NCI-H1436 (cell line): ENCODE results near the gene GRID1.
A peak's percentile ranks its signal among the peaks of the same experiment; 100 is the strongest.
"Not testable (repeated sequence)": the region's sequence is repeated elsewhere in the genome, so short reads cannot be mapped to it uniquely, and the experiment has no call there.

Source experiments
- DNase-seq: peaks from one replicate; lab custom pipeline; 2025; lab: John Stamatoyannopoulos, UW

GRID1 gene

DNA sequence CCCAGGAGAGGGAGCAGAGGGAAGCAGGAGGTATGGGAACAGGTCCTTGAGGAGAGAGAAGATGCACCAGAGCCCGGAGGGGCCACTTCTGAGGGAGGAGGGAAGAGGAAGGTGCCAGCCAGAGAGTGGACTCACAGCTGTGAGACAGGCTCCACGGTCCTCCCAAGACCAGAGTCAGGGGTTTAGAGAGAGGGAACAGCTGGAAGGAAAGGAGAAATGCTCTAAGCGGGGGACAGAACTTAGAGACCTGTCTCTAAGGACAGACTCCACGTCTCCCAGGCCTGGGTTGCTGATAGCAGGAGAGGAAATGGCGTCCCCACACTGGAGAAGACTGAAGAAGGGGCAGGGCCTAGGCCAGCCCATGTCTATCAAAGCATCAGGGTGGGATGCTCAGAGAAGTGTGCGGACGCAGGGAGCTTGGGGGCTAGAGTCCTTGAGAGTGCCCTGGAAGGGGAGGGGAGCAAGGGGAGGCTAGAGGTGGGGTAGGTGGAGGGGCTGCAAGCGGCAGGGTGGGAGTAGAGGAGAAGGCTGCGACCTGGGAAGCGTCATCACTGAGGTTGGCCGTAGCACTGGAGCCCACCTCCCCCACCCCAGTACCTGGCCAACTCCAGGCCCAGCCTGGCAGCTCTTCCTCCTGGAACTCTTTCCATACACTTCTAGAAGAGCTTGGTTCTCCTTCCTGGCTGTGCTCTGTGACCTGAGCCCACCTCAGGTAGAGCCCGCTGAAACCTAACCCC is 25.6 kb upstream of the GRID1 start:
- no peak for DNase-seq

DNA sequence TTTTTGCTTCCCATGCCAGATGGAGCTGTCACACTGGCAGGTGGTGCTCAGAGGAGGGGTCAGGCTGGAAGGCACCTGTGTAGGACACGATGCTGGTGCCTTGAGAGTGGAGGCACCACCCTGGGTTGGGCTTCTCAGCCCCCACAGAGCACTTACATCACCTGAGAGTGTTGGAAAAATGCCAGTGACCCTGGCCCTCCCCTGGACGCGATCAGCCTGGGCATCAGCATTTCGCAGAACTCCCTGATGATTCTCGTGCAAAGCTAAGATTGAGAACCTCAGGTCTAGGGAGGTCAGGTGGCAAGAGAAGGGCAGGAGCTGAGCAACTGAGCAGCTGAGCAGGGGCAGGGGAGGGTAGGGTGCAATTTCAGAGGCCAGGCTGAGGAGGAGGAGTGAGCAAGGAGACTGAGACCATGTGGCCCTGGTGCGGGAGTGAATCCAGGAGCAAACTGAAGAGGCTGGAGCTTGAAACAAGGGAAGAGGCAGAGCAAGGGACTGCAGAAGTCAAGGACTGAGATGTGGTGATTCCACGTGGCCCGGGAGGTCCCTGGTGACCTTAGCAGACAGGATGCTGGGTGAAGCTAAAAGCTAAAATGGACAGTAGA is 24.7 kb upstream of the GRID1 start:
- no peak for DNase-seq

DNA sequence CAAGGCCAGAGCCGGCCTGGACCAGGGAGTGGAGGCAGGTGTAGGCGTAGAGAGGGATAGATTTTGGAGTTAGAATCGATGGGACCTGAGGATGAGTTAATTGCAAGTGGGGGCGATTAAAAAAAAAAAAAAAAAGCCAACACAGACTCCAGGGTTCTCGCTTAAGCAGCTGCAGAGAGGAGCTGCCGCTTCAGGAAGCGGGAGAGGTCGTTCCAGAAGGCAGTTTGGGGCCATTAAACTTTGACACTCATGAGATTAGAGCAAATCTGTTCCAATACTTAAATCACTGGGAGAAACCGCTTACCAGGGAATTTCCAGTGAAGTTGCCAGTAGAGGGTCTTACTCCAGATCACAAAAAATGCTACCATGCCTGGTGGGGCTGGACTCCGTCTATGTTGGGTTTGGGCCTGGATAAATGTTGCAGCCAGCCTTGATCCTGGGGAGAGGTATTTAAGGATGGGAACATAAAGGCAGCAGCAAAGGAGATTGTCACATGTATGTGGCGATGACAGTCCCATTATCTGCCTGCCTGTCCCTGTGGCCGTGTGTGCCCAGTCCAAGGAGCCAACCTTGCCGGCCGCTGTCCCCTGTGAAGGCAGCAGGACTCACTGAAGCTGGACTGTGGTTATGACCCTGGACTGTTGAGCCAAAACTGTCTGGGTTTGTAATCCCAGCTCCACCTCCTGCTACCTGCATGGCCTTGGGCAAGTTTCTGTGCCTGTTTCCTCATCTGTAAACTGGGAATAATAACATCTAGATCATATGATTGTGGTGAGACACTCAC is 23.9 kb upstream of the GRID1 start:
- no peak for DNase-seq

DNA sequence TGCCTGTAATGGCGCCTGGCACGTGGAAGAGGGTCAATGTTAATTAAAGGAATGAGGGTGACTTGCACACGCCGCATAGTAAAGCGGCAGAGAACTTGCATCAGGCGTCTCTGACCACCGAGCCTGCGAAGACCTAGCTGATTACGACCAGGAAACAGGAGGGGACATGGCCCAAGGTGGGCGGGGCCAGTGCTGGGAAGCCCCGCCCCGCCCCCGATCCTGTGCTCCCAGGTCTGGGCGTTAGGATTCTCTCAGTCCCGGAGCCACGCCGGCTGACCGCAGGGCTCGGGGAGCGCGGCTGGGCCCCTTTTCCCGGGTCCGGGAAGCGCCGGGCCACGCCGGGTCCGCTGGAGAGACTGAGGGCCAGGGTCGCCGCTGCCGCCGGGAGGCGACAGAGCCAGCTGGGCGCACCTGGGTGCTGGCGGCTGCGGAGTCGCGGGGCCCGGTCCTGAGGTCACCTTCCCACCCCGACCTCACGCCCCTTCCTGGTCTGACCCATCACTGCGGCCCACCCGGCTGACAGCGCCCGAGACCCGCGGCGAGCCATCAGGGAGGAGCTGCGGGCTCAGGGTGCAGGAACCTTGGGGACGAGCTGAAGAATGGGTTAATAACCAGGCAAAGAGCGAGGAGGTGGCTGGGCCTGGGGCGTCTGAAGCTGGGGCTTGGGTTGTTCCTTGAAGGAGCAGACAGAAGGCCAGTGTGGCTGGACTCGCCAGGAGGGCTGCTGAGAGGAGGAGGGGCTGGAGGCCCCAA is 23.0 kb upstream of the GRID1 start:
- DNase-seq, result no peak

DNA sequence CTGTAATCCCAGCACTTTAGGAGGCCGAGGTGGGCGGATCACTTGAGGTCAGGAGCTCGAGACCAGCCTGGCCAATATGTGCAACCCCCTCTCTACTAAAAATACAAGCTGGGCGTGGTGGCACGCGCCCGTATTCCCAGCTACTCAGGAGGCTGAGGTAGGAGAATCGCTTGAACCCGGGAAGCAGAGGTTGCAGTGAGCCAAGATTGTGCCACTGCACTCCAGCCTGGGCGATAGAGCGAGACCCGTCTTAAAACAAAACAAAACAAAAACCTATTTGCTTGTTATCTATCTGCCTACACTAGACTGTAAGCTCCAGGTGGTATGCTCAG is 22.5 kb upstream of the GRID1 start:
- DNase-seq, result not testable (repeated sequence)

DNA sequence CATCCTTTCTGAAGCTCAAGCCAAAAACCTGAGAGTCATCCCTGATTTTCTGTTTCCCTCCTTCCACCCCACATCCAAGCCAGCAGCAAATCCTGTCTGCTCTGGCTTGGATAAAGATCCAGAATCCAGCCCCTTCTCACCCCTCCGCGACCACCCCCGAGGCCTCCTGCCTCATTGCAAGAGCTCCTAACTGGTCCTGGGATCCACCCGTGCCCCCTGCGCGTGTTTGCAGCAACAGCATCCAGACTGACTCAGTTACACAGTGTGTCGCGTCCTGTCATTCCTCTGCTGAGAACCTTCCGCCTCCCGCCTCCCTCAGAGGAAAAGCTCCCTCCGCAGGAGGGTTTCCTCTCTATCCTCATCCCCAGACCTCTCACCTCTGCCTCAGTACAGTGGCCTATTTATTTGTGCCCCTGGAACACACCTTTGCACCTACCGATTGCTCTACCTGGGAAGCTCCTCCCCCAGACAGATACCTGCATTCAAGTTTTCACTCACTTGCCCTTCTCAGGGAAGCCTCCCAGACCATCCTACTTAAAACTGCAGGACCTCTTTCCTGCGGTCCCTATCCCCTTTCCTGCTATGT is 21.6 kb upstream of the GRID1 start:
- DNase-seq, result no peak

DNA sequence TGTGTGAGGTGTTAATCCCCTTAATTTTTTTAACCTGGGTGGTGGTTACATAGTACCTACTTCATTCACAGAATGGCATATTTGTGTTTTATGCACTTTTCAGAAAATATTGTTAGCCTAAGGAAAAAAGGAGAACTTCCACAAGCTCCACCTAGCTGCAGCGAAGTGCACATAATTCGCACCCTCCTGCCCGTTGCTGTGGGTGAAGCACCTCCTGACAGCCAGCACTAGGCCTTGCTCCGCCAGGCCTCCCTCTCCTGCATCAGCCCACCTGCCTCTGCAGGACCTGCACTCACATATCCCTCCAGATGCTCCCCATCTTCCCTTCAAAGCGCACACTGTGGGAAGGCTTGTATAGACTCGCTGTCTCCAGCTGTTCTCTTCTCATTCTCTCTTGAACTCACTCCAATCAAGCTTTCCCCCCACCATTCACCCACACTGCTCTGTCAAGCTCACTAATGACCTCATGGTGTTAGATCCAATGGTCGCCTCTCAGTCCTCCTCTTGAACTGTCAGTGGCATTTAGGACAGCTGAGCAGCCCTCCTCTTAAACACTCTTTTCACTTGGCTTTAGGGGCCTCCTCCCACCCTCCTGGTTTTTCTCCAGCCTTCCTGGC is 20.7 kb upstream of the GRID1 start:
- DNase-seq, result no peak

DNA sequence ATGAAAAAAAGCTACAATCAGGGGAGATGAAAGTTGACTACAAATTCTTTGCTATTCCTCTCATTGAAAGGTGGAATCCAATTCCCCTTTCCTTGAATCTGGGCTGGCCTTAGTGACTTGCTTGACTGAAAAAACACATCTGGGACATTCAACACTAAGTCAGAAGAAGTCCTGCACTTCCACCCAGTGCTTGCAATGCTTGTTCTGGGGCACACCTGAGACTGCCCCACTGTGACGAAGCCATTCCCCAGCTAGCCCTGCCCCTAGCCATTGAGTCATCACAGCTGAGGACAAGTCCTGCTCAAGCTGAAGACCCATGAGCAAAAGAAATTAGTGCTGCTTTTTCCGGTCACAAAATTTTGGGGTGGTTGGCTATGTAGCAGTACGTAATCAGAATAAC is 19.2 kb upstream of the GRID1 start:
- no peak for DNase-seq

DNA sequence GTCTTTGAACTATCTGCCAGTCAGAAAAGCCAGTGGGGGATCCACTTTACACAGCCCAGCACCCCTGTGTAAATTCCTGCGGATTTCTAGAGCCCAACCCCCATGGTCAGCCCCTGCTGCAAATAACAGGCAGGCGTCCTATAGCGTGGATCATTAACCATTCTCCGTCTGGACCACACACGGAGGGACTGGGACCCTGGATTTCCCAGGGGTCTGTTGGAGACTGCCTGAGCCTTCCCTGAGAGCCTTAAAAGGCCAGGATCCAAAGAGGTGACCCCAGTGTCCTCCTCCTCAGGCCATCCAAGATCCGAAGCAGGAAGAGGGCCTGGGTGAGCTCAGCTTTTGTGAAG is 11.2 kb upstream of the GRID1 start:
- no peak for DNase-seq

DNA sequence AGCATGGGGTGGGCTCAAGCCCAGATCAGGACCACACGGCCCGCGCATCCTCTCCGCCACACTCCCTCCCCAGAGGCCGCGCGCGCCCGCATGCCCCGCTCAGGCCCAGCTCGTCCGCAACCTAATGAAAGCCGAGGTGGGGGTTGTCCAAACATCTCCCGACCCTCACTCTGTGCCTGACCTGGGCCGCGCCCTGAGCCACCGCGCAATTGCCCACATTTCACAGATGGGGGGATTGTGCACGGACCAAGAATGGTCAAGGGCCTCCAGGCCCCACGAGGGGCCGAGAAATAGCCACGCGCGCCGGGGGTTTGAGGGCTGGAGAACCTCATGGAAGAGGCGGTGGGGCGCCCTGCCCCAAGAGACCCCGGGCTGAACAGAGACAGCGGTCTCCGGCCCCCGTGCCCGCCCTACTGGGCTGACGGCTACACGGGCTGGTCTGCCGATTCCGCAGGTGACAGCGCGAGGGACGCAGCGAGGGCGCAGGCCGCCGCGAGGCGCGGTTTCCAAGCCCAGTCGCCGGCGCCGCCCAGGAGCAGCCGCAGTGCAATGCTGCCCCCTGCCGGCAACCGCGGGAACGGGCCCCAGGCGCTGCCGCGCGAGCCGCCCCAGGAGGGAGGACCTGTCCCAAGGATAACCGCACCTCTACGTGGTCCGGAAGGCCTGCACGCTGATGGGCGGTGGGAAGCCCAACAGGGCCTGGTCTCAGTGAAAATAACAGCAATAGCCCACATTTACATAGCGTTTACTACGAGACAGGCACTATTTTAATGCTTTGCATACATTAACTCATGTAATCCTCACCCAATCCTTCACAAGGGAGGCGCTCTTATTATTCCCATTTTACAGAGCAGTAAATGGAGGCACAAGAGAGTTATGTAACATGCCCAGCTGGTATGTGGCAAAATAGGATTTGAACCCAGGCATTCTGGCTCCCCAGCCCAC is 10.5 kb upstream of the GRID1 start:
- DNase-seq, result peak; percentile 73

DNA sequence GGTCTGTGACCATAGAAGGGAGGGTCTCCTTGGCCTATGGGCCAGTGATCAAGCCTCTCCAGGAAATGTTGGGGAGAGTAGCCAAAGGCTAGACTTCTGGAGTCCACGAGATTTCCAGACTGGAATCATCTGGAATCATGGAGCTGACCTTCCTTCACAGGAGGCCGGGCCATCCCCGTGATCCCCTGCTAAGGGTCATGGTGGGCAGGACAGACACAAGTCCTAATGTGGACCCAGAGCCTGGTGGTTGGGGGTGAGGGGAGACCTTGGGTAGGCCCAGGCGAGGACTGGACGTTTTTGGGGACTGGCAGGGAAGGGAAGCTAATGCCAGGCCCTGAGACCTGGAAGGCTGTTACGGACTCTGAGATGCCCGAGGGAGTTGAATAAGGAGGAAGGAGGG is 9.8 kb upstream of the GRID1 start:
- DNase-seq, result no peak

DNA sequence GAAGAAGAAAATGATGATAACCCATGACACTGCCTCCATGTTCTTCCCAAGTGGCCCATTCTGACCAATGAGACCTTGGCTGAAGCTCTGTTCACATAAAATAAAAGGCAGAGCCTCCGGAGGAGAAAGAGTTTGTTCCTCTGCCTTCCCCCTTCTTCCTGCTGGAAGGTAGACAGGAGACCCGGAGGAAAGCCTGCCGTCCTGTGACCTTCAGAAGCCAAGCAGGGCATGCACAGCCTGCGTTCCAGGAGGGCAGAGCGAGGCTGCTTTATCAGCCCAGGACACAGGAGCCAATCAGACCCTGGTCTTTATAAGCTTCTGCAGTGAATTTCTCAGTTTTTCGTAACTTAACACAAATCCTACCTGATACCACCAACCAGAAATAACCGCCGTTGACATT is 8.6 kb upstream of the GRID1 start:
- no peak for DNase-seq

DNA sequence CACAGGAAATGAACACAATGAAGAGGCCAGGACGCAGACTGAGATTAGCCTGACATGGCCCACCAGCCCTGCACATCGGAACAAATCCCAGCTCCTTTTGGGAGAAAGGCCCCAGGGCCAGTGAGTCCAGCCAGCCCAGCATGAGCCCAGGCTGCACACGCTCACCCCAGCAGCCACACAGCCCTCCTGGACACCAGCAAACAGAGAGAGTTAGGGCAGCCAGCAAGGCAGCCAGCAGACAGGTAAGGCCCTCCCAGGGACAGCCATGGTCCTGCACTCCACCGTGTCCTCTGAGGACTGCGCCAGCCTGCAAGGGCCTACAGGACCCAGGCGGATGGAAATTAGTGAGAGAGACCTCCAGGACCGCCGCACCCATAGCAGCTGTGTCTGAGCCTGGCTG is 8.1 kb upstream of the GRID1 start:
- DNase-seq, result no peak

DNA sequence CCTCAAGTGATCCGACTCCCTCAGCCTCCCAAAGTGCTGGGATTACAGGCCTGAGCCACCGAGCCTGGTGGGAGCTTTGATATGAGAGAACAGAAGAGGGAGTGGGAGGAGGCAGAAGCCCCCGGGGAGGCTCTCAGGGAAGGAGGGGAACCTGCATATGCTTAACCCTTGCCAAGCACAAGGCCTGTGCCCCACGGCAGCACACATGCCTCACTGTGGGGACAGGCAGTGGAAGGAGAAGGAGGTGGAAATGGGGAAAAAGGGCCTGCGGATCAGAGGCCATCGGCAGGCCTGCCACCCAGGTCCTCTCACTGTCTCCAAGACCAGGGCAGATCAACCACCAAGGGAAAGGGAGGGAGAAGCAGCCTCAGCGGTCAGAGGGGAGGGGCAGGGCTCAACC is 7.2 kb upstream of the GRID1 start:
- DNase-seq, result no peak

DNA sequence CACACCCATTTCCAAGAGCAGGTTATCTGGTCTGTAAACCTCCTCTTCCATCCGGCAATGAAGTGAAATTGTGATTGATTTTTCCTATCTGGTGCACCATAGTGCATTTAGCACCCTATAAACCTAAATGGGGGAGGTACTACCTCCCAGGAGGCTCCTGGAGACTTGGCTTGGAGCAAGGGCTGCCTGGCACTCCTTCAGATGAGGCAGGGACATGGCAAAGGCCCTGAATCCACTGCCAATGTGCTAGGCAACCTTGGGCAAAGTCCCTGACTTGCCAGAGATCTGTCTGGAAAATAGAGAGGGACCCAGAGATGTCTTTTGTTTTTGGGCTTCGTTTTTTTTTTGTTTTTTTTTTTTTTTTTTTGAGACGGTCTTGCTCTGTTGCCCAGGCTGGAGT is 6.7 kb upstream of the GRID1 start:
- DNase-seq, result no peak

DNA sequence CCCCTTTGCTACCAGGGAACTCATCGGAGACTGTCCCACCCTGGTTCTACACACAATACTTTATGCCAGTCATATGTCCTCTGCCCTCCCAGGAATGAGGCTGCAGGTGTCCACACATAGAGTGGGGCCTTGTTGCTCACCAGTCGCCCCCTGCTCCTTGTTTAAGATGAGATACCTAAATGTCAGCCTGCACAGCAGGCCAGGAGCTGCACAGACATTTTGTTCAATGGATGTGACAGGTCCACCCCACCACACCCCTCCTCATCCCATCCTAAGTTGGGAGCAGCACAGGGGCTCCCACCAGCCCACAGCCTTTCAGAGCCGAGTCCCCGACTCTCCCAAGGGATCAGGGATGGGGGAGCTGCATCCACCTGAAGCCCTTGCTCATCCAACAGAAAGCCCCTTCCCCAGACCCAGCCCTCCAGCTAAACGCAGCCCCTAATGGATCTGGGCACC is 6.2 kb upstream of the GRID1 start:
- no peak for DNase-seq

DNA sequence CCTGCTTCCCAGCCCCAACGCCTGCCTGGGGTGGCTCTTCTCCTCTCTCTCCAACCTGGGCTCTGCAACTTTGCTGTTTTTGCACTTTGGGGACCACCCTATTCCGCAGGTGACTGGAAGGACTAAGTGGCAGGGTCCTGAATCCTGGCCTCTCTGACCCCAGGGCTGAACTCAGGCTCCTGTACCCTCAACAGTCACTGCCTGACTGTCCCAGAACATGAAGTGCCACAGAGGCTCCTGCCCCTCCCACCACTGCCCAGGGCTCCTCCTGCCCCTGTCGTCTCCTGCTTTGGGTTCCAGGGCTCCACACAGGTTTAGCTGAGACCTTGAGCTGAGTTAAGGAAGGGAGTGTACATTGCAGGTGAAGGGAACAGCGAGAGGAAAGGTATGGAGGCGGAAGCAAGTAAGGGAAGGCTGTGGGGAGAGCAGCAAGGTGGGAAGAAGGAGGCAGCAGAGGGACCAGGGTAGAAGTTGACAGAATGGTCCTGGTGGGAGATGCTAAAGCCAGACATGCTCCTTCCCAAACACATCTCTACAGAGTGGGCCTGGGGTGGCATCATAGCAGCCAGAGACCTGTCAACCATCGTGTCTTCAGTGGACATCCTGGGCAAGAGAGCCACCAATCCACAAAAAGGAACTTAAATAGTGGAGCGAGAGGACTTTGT is 5.7 kb upstream of the GRID1 start:
- DNase-seq, result no peak

DNA sequence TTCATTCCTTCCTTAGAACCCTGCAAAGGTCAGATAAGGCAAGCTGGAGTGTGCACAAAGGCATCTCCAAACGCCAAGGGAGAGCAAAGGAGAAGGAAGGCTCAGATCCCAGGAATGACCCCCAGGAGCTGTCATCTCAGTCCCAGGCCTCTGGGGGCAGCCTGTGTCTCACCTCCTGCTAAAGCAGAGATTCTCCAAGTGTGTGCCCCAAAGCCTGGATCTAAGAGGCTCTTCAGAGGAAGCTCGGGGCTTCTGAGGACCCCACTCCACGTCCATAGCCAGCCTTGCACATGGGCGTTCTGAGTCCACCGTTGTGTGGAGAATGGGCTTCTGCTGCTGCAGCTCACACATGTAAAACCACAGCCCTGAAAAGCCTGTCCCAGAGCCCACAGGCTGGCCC is 5.1 kb upstream of the GRID1 start:
- no peak for DNase-seq

DNA sequence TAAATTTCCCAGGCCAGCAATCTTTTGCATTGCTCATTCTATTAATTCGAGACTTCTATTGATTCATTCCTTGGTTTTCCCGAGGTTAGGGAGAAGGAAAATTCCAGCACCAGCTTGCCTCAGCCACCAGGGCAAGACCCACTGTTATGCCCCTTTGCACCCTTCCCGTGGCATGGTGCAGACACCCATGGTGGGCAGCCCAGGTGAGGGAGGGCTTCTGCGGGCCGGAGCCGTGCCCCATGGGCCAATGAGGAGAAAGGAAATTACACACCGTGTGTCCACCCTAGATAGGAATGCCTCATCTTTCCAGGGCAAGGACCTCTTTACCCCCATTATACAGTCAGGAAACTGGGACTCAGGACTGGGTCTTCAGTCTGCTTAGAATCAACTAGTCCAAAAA is 4.5 kb upstream of the GRID1 start:
- DNase-seq, result no peak

DNA sequence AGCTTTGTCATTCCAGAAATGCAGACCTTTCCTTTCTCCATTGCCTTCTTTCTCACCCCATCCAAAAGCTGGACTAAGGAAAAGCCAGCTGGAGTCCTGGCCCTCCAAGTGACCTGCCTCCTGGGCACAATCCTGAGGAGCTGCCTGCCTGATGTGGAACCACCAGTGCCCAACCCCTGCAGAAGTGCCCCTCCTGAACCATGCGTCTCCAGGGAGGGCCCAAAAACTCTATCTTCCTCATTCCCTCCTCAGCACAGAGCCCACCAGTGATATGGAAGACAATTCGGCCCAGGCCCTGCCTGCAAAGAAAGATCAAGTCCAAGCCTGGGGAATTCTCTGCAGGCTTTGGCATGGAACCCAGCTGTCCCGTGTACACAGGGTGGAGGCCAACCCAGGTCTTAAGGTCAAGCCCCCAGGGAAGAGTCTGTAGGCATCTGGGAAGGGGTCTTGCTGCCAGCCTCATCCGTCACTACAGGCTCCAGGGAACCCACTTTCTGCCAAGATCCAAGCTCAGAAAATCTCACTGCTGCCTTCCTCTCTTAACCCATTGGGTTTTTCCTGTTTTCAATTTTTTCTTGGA is 3.5 kb upstream of the GRID1 start:
- DNase-seq, result no peak
